HTR-8/SVneo (cell line): Measurements from ENCODE around the gene MROH2A.

Experiments
- DNase-seq: peaks from one replicate; pipeline ENCODE4 v3.0.0; 2011; ENCODE audit warnings: low spot score, mixed read lengths; ENCODE audit not compliant: insufficient read length
- FAIRE-seq: peaks from 2 replicates; lab custom pipeline; 2011; peaks lifted over from hg19 to GRCh38; lab: Jason Lieb, UNC

The MROH2A gene

DNA sequence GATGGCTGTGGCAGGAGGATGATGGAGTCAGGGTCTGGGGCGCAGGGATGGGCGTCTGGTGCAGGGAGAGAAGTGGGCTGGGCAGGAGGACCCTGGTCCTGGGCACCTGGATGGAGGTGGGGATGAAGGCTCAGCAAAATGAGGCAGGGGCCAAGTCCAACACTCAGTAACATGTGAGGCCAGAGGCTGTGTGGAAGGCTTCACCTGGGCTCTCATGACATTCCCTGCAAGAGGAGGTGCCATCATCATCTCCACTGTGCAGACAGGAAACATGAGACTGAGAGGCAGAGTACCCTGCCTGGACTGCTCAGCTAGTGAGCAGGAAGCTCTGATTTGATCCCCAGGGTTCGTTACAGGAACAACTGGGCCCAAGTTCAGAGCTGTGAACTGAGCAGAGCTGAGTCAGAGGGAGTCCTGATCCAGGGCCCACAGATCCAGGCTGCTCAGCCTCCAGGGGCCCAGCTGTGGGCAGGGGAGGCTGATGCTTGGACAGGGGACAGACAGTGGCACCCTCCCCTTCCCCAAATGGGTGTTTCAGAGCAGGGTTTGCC lies 39.3 kb downstream of the MROH2A start:
- DNase-seq, result no peak
- no peak for FAIRE-seq

DNA sequence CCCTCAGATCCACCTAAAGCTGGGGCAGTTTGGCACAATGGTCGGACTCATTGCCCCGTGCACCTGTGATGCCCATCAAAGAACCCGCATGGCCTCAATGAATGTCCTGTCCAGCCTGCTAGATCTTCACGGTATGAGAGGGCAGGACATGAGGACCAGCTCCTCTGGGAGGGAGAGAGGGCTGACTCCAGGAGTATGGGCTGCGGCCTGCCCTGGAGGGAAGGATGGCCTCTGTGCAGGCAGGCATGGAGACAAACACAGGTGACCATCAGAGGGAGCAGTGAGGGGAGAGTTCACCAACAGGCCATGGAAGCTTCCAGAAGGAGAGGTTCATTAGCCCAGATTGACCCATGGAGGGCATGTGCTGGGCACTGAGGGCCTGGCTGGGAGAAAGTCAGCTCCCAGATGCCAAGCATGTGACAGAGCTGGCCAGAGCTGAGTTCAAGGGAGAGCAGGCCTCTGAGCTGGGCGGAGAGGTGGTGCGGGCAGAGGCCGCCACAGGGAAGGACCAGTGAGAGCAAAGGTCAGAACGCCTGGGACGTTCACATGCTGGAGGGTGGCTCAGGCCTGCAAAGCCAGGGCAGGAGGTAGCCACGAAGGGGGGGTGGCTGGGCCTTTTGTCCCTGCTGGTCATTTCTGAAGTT lies 40.0 kb downstream of the MROH2A start:
- no peak for DNase-seq
- FAIRE-seq, result peak; percentile 20

DNA sequence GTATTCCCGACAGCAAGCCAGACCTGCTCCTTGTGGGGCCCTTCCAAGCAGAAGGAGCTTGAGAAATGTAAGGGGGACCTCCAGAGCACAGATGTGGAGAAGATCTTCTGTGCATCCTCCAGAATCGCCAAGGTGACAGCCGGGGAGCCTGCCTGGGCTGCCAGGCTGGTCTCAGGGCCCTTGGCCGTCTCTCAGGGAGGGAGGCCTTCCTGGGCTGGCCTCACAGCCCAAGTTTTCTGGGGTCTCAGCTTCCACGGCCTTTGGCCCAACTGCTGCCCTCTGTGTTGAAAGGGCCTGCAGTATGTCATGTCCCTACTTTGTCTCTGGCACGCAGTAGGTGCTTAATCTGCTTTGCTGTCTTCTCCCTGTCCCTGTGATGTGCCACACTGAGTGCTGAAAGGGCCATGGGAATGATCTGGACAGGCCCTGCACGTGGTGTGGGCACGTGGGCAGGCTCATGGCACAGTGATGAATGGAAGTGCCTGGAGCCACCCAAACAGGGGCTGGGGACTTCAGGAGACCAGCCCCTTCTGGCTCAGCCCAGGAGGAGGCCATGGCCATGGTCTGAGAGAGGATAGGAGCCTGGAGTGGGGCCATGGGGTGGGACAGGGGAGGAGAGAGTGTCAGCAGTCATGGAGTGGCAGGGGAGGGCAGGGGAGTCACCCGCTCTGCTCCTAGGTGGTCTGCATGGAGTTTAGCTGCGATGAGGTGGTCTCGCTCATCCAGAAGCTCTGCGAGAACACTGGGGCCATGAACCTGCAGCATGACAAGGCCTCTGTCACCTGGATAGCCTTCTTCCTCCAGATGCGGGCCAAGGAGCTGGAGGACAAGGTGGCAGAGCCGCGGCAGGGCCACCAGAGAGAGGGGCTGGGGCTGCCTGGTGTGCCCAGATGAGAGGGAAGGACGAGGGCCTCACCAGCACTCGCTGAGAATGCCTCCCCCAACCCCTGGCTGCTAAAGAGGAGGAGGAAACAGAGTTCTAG lies 40.8 kb downstream of the MROH2A start:
- FAIRE-seq (no peak), DNase-seq (no peak)

DNA sequence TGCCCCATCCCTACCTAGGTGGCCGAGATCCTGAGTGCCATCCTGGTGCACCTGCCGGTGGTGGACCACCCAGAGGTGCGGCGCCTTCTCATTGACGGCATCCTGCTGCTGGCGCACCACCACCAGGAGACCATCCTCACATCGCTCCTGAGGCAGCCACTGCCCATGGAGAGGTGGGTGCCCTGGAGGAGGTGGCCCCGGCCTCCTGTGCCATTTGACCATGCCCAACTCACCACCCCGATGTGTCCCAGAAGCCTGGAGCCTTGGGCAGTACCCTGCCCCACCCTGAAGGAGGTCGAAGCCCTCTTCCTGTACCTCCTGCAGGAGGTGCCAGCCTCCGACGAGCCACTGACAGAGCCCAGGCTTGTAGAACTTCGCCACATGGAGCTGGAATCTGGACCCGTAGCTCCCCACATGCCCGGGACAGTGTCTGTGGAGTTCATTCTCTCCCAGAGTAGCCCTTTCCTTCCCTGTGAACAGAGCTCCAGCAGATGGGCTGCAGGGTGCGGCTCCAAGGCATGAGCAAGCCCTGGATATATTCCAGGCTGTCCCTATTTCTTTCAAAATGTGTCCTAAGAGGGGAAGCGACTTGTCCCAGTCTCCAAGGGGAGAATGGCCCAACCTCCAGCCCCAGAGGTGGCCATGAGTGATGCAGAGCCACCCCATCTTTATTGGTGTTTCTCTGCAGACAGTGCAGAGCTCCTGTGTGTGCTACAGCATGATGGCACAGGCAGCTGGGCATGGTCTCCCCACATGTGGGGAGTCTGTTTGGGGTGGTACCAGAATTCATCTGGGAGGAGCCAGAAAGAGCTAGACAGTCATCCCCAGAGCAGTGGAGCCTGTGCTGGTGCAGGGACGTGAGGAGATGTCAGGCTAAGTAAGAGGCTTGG lies 42.0 kb downstream of the MROH2A start:
- DNase-seq (no peak), FAIRE-seq (no peak)

DNA sequence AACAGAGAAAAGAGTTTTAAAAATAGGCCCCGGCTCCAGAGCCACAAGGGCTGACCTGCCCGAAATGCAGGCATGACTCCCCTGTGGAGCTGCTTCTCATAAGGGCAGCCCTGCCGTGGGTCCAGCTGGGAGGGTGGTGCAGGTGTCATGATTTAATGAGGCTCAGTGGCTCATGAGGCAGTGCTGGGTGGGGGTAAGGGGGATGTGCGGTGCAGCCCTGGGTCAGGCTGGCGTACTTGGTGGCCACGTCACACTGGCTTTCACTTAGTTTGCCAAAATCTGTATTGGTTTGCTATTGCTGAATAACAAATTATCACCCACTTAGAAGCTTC lies 42.6 kb downstream of the MROH2A start:
- DNase-seq, result no peak
- no peak for FAIRE-seq

DNA sequence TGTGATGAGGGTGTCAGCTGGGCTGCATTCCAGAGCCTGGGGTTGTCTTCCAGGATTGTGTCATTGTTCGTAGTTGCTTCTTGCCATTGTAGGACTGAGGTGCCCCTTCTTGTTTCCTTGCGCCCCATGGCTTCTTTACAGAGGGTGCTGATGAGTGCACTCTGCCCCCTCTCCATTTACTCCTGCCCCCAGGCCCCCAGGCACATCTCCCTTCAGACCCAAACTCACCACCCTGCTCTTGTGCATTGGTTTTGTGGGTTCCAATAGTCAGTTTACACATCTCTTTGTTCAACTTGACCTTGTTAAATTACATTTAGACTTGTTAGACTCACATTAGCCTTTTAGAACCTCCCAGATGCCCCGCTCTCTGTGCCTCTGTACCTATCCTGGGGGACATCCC lies 43.1 kb downstream of the MROH2A start:
- FAIRE-seq (no peak), DNase-seq (no peak)

DNA sequence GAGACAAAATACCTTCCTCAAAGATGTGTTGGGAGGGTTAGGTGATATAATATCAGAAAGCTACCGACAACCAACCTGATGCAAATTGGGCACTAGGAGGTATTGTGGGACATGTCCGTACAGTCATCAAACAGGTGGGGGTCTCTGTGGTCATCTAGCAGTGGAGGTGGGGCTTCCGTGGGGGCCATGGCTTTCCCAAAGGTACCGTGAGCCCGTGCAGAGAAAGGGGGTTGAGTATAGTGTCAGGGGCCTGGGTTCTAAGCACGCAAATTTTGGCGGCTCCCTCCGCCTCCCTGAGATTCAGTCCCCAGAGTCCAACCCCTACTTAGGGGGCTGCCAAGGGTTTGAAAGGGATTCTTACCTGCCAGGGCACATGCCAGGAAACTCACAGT lies 43.6 kb downstream of the MROH2A start:
- DNase-seq (no peak), FAIRE-seq (no peak)

DNA sequence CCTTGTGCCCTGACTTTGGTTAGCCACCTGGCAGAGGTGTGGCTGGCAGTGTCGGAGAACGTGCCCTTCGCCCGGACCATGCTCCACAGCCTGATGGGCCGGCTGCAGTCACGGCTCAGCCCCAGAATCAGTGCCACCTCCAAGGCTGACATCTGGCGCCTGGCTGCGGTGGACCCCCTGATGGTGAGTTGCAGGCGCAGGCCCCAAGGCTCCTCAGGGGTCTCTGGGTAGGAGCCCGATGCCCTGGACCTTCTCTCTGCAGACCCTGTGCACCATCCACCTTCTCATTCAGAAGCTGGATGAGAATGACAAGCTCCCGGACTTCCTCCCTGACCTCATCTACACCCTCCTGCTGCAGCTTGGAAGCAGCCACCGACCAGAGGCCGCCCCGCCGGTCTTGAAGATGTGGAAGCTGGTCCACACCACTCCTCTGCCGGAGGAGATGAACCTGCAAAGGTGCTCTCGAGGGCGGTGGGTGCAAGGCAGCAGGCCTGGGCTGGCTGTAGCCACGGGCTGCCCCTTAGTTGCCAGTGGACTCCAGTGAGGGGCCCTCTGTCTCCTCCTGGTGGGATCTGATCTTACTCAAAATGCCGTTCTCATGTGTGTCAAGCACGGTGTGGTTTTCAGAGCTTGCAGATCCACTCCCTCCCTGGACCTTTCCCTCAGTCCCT lies 44.1 kb downstream of the MROH2A start:
- DNase-seq (no peak), FAIRE-seq (no peak)

DNA sequence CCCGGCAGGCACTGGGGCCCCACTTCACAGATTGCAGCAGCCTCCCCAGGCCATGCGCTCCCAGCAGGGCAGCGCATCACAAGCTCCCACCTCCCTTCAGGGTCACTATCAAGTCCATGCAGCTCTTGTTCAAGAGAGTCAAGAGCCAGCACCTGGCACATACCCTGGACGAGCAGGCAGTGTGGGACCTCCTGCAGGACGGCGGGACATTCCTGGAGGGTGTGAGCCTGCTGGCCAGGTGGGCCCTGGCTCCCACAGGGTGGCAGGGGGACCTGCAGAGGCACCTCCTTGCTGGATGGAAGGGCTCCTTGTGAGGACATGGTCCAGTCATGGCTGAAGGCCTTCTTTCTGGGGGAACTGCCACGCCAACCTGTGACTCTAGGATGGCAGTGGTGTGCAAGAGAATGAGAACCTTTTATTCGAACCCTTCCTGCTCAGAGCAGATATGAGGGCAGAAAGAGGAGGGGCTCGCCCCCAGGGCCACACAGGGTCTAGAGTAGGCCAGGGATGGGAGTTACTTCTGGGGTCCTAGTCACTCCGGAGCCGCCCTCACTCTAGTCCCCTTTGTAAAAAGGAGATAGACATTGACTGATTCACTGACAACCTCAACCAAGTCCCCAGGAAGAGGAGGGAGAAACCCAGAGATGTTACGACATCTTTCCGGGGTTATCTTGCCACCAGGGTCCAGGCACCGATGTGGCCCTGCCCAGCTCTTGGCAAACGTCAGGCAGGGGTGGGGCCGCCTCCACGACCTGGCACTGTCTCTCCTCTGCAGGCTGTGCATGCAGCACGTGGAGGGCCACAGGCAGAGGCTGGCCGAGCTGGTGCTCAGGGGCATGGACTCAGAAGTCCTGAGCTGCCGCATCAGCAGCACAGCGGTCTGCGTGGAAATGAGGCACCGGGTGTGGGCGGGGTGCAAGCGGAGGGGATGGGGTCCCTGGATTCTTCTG lies 44.9 kb downstream of the MROH2A start:
- FAIRE-seq, result no peak
- DNase-seq, result no peak

DNA sequence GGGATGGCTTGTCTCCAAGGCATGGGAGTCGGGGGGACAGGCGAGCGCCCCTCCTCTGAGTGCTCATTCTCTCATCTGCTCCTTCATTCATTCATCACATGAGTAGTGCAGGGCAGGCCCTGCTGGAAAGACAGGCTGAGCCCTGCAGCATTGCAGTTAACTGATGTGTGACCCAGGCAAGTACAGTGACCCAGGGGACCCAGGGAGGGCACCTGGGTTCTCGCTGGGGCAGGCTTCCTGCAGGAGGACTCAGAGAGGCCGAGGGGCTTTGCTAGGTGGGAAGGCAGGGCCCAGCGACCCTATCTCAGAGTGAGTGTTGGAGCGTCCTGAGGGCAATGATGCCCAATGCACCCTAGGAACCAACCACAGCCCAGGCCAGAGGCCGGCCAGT lies 45.6 kb downstream of the MROH2A start:
- DNase-seq (no peak), FAIRE-seq (no peak)

DNA sequence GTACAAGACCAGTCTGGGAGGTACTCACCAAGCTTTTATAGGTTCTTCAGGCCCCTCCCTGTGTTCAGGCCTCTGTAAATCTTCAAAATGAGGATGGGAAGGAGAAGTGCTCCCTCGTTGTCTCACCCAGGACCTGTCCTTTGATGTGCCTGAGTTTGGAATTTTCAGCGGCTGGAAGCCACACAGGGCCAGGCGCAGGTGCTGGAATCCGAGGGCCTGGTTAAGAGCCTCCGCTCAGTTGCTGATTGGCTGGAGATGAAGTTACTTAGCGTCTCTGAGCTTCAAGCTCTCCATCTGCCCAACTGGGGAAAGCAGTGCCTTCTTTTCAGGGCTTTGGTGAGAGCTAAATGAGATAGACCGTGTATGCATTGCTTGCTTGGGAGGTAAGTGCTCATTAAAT lies 46.2 kb downstream of the MROH2A start:
- no peak for FAIRE-seq
- no peak for DNase-seq

DNA sequence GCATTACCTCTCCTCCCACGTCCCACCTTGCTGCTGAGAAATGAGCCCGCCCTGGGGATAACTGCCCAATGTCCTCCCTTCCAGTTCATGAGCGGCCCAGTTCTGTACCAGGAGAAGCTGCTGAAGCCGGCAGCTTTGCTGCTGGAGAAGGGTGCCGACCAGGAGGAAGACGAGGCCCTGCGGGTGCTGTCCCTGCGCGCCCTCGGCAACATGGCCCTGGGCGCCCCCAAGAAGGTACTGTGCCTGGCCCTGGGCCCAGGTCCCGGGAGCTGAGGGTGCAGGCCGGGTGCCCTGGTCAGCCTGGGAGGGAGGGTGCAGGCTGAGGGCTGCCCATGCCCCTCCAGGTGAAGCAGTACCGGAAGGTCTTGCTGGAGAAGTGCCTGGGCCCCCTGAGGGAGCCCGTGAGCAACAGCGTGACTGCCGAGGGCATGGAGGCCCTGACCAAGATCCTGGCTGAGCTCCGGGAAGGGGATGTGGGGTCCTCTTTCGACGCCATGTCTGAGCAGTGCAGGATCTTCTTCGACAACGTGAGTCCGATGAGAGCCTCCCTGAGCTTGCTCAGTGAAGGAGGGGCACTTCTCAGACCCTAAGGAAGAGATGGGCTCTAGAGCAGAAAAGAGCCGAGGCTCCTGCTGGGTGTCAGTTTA lies 50.5 kb downstream of the MROH2A start:
- FAIRE-seq (no peak), DNase-seq (no peak)

DNA sequence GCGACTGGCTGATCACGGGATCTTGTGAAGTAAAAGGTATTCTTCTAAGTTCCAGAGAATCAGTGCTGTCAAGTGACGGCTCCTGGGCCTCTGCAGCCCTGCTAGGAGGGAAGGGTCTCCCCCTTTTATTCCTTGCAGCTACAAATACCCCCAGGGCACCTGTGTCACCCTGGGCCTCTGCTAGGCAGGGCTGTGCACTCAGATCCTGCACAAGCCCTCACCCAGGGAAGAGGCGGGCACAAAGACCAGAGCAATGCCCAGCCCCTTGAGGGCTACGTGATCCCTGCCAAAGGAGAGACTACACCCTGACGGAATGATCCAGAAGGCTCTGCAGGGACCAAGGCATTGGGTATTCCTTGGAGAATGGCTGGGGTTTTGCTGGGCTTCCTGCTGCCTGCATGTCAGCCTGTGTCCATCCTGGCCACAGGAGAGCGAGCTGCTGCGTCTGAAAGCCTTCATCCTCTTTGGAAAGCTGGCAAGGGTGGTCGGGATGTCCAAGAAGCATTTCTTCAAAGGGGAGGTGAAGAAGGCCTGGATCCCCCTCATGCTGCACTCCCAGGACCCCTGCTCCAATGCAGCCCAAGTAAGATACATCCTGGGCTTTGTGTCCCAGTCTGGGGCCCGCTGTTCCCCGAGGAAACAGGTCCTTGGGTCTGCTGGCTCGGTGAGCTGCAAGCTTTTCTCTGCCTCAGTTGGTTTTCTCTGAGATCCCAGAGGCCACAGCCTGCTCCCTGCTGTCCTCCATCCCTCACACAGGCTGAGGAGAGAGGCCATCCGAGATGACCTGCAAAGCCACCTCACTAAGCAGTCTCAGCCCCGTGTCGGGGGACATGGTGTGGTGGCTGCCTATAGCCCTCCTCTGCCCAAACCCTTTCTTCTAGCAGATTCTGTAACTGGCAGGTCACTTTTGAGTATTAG lies 51.3 kb downstream of the MROH2A start:
- DNase-seq (no peak), FAIRE-seq (no peak)

DNA sequence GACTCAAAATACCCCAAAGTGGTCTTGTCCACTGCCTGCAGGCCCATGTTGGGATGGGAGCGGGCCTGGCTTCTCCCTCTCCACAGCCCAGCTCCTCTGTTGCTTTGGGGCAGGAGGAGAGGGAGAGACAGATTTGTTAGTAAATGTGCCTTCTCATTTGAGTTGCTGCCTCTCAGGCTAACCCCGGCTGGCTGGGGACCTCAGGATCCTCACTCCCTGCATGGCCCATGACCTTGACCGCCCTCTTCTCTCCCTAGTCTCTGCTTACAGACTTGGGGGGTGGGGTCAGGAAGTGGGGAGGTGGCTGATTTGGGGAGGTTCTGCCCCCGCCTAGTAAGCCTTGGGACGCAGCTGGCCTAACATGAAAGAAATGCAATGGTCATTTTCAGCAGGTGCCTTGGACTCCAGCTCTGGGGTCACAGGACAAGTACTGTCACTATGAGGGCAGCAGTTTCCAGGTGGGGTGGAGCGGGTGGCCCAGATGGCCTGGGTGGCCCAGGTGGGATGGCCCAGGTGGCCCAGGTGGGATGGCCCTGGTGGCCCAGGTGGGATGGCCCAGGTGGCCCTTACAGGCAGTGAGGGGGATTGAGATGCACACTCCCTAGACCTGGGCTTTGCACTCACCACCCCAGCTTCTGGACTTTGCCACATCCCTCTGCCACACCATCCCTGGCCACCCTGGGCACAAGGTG lies 52.1 kb downstream of the MROH2A start:
- FAIRE-seq (no peak), DNase-seq (no peak)

DNA sequence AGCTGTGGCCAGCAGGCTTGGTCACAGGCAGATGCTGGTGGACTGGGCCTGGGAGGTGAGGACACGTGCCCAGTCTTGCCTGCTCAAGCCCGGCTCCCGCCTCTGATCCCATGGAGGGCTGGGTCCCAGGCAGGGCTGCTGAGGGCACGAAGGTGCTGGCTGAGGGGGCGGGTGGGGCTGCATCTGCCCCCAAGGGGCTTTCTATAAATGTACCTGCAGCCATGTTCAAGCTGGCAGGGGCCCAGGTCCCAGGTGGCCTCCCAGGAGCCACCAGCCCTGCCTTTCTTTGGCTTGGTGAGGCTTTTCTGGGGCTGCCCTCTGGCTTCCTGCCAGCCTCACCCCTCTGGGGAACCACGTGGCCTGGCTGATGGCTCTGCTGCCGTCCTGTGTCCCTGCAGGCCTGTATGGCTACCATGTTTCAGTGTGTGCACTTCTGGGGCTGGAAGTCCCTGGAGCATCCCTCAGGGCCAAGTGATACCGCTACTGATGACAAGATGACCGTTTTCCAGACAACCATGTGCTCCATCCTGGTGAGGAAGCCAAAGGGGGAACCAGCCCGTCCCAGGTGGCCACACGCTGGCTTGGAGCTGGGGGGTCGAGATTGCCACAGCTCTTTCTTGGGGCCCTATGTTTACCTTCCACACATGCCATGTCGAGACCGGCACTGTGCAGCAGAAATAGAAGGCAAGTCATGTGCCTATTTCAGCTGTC lies 53.0 kb downstream of the MROH2A start:
- no peak for DNase-seq
- FAIRE-seq, result no peak

DNA sequence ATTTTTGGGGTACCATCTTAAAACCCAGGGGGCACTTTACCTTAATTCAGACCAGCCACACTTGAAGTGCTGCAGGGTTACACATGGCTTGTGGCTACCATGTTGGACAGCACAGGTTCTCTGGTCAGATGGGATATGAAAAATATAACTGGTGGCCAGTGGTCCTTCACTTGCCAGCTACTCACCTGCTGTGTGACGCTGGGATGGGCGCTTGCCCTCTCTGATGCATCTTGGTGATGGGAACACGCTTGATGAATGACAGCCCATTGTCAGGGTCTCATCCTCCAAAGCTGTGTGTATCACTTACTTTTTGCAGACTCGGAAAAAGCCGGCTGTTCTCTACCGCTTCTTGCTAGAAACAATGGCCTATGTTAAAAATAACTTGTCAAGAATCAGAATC lies 53.7 kb downstream of the MROH2A start:
- FAIRE-seq (no peak), DNase-seq (no peak)
